ENCODE measurements around the gene IL18. TPM values are rescaled to one million over a fixed set of nuclear protein-coding genes. Genes with fewer than 3 reads are reported as not detected.

IL18 gene
- total RNA-seq, 1 experiment from 2014 or later, result 0.74 TPM

DNA sequence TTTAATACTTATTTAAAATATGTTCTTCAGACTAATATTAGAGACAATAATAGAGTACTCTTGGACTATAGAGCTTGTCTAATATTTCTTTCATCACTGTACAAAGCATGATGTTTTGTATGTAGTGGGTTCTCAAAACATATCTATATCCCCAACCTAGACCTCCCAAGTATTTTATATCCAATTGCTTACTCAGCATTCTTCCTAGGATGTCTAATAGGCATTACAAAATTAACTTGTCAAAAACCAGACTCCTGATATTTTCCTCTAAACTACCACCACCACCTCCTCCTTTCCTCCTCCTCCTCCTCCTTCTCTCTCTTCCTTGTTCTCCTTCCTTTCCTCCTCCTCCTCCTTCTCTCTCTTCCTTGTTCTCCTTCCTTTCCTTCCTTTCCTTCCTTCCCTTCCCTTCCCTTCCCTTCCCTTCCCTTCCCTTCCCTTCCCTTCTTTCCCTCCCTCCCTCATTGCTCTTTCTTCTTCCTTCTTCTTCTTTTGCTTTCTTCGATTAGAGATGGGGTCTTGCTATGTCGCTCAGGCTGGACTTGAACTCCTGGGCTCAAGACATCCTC lies 32.7 kb upstream of the IL18 start:
- Mint-ChIP-seq H3K9me3 (peaks cover 8% of the 10 kb centered on the region), H3K27me3 (ENCODE audit: low read depth) (peaks cover 19% of the 10 kb centered on the region), H3K36me3 (no peaks in the 10 kb centered on the region), H3K4me3 (no peak overlapping the region), H3K4me1 (no peaks in the 10 kb centered on the region), H3K27ac (no peak overlapping the region)
- DNase-seq (ENCODE audit: low spot score) (no peak), ATAC-seq (no peak)
- ChIA-PET CTCF (interaction anchor here (1.0 kb wide), 2 partner anchors 21 to 84 kb away, joined by 3 to 8 read pairs; partner anchors contain the start of gene BCO2), POLR2A (no interaction called here)
- TF ChIP-seq ZNF416 (CRISPR knock-in tag; IDR thresholded peaks at IDR 0.05) (no peak), JAZF1 (CRISPR knock-in tag; IDR thresholded peaks at IDR 0.05) (no peak), TEAD1 (CRISPR knock-in tag; IDR thresholded peaks at IDR 0.05) (no peak)
- TF ChIP-seq, protein P1, sequence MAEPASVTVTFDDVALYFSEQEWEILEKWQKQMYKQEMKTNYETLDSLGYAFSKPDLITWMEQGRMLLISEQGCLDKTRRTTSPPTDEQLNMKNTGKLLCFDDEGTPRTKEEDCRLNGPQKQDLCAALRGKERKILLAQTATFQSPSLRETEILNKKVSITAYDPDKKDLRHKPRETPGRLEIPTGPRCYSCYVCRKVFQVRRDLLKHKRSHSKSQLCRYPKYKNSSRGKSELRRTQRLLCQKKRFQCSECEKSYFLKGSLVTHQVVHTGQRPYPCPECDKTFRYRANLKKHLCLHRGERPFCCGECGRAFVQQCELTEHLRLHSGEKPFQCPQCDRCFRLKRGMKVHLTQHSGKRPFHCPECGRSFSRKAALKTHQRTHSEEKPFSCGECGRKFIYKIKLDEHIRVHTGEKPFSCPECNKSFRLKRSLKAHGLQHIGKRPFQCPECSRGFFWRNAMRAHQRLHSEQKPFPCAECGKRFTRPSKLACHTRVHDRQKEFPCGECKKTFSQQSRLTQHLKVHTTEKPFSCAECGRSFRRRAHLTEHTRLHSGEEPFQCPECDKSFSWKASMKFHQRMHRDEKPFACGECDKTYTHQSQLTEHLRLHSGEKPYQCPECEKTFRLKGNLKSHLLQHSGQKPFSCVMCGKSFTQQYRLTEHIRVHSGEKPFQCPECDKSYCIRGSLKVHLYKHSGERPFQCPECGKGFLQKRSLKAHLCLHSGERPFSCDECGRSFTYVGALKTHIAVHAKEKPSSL (CRISPR knock-in tag; conservative IDR thresholded peaks at IDR 0.05), result no peak
- TF ChIP-seq, protein P2, sequence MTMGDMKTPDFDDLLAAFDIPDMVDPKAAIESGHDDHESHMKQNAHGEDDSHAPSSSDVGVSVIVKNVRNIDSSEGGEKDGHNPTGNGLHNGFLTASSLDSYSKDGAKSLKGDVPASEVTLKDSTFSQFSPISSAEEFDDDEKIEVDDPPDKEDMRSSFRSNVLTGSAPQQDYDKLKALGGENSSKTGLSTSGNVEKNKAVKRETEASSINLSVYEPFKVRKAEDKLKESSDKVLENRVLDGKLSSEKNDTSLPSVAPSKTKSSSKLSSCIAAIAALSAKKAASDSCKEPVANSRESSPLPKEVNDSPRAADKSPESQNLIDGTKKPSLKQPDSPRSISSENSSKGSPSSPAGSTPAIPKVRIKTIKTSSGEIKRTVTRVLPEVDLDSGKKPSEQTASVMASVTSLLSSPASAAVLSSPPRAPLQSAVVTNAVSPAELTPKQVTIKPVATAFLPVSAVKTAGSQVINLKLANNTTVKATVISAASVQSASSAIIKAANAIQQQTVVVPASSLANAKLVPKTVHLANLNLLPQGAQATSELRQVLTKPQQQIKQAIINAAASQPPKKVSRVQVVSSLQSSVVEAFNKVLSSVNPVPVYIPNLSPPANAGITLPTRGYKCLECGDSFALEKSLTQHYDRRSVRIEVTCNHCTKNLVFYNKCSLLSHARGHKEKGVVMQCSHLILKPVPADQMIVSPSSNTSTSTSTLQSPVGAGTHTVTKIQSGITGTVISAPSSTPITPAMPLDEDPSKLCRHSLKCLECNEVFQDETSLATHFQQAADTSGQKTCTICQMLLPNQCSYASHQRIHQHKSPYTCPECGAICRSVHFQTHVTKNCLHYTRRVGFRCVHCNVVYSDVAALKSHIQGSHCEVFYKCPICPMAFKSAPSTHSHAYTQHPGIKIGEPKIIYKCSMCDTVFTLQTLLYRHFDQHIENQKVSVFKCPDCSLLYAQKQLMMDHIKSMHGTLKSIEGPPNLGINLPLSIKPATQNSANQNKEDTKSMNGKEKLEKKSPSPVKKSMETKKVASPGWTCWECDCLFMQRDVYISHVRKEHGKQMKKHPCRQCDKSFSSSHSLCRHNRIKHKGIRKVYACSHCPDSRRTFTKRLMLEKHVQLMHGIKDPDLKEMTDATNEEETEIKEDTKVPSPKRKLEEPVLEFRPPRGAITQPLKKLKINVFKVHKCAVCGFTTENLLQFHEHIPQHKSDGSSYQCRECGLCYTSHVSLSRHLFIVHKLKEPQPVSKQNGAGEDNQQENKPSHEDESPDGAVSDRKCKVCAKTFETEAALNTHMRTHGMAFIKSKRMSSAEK (CRISPR knock-in tag; IDR thresholded peaks at IDR 0.05; ENCODE audit: borderline replicate concordance), result no peak
- TF ChIP-seq, protein P3, sequence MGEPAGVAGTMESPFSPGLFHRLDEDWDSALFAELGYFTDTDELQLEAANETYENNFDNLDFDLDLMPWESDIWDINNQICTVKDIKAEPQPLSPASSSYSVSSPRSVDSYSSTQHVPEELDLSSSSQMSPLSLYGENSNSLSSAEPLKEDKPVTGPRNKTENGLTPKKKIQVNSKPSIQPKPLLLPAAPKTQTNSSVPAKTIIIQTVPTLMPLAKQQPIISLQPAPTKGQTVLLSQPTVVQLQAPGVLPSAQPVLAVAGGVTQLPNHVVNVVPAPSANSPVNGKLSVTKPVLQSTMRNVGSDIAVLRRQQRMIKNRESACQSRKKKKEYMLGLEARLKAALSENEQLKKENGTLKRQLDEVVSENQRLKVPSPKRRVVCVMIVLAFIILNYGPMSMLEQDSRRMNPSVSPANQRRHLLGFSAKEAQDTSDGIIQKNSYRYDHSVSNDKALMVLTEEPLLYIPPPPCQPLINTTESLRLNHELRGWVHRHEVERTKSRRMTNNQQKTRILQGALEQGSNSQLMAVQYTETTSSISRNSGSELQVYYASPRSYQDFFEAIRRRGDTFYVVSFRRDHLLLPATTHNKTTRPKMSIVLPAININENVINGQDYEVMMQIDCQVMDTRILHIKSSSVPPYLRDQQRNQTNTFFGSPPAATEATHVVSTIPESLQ (CRISPR knock-in tag; IDR thresholded peaks at IDR 0.05), result no peak
- TF ChIP-seq, protein P4, sequence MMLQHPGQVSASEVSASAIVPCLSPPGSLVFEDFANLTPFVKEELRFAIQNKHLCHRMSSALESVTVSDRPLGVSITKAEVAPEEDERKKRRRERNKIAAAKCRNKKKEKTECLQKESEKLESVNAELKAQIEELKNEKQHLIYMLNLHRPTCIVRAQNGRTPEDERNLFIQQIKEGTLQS (CRISPR knock-in tag; conservative IDR thresholded peaks at IDR 0.05), result no peak

DNA sequence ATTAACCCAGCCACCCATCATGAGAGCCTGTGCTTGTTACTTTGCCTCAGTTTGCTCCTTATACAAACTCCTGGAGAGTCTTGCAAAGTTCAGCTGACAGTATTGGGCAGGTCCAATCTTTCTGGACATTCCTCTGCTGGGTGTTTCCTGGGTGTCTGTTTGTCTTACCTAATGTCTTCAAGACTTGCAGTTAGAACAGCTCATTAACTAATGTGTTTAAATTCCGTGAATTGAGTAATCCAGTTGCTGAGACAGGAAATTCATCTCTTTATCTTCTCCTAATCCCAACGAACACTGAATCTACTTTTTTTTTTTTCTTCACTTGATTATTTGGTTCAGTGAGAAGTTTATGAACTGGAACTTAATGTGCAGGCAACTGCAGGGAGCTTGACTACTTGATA lies 32.1 kb upstream of the IL18 start:
- ChIA-PET POLR2A (no interaction called here), CTCF (interaction anchor here (1.0 kb wide), 2 partner anchors 21 to 85 kb away, joined by 3 to 8 read pairs; partner anchors contain the start of gene BCO2)
- Mint-ChIP-seq H3K4me1 (no peaks in the 10 kb centered on the region), H3K27ac (no peak overlapping the region), H3K36me3 (no peaks in the 10 kb centered on the region), H3K9me3 (peaks cover 8% of the 10 kb centered on the region), H3K4me3 (no peak overlapping the region), H3K27me3 (ENCODE audit: low read depth) (peaks cover 19% of the 10 kb centered on the region)
- DNase-seq (ENCODE audit: low spot score), result no peak
- no peak for ATAC-seq
- no peak for TF ChIP-seq ZNF423 (CRISPR knock-in tag; IDR thresholded peaks at IDR 0.05)
- TF ChIP-seq, protein P5, sequence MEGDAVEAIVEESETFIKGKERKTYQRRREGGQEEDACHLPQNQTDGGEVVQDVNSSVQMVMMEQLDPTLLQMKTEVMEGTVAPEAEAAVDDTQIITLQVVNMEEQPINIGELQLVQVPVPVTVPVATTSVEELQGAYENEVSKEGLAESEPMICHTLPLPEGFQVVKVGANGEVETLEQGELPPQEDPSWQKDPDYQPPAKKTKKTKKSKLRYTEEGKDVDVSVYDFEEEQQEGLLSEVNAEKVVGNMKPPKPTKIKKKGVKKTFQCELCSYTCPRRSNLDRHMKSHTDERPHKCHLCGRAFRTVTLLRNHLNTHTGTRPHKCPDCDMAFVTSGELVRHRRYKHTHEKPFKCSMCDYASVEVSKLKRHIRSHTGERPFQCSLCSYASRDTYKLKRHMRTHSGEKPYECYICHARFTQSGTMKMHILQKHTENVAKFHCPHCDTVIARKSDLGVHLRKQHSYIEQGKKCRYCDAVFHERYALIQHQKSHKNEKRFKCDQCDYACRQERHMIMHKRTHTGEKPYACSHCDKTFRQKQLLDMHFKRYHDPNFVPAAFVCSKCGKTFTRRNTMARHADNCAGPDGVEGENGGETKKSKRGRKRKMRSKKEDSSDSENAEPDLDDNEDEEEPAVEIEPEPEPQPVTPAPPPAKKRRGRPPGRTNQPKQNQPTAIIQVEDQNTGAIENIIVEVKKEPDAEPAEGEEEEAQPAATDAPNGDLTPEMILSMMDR (IDR thresholded peaks at IDR 0.05), result no peak
- TF ChIP-seq TP53 (CRISPR knock-in tag; IDR thresholded peaks at IDR 0.05), result no peak
- TF ChIP-seq, protein P3 (CRISPR knock-in tag; IDR thresholded peaks at IDR 0.05), result no peak
- no peak for TF ChIP-seq JAZF1 (CRISPR knock-in tag; IDR thresholded peaks at IDR 0.05)
- TF ChIP-seq, protein P6, sequence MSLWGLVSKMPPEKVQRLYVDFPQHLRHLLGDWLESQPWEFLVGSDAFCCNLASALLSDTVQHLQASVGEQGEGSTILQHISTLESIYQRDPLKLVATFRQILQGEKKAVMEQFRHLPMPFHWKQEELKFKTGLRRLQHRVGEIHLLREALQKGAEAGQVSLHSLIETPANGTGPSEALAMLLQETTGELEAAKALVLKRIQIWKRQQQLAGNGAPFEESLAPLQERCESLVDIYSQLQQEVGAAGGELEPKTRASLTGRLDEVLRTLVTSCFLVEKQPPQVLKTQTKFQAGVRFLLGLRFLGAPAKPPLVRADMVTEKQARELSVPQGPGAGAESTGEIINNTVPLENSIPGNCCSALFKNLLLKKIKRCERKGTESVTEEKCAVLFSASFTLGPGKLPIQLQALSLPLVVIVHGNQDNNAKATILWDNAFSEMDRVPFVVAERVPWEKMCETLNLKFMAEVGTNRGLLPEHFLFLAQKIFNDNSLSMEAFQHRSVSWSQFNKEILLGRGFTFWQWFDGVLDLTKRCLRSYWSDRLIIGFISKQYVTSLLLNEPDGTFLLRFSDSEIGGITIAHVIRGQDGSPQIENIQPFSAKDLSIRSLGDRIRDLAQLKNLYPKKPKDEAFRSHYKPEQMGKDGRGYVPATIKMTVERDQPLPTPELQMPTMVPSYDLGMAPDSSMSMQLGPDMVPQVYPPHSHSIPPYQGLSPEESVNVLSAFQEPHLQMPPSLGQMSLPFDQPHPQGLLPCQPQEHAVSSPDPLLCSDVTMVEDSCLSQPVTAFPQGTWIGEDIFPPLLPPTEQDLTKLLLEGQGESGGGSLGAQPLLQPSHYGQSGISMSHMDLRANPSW (CRISPR knock-in tag; conservative IDR thresholded peaks at IDR 0.05; ENCODE audit: low read depth), result no peak
- TF ChIP-seq, protein P7, sequence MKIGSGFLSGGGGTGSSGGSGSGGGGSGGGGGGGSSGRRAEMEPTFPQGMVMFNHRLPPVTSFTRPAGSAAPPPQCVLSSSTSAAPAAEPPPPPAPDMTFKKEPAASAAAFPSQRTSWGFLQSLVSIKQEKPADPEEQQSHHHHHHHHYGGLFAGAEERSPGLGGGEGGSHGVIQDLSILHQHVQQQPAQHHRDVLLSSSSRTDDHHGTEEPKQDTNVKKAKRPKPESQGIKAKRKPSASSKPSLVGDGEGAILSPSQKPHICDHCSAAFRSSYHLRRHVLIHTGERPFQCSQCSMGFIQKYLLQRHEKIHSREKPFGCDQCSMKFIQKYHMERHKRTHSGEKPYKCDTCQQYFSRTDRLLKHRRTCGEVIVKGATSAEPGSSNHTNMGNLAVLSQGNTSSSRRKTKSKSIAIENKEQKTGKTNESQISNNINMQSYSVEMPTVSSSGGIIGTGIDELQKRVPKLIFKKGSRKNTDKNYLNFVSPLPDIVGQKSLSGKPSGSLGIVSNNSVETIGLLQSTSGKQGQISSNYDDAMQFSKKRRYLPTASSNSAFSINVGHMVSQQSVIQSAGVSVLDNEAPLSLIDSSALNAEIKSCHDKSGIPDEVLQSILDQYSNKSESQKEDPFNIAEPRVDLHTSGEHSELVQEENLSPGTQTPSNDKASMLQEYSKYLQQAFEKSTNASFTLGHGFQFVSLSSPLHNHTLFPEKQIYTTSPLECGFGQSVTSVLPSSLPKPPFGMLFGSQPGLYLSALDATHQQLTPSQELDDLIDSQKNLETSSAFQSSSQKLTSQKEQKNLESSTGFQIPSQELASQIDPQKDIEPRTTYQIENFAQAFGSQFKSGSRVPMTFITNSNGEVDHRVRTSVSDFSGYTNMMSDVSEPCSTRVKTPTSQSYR (CRISPR knock-in tag; IDR thresholded peaks at IDR 0.05), result no peak
- TF ChIP-seq NFYB (CRISPR knock-in tag; conservative IDR thresholded peaks at IDR 0.05; ENCODE audit: low read depth), result no peak
- TF ChIP-seq CREM (CRISPR knock-in tag; IDR thresholded peaks at IDR 0.05), result no peak

Measured in WTC11 (cell line).